ENCODE data around the gene DLGAP1. TPM values are rescaled to one million over a fixed set of nuclear protein-coding genes. Genes with fewer than 3 reads are reported as not detected.

Gene DLGAP1
- total and polyA plus RNA-seq, 2 of the 8 experiments (the other 6 are each of a cell fraction or from before 2014, with no cell fraction given), result 11.8 to 16.9 TPM

GRCh38 chr18:3796434-3796833 is 658.7 kb downstream of the DLGAP1 start:
- H3K79me2 ChIP-seq (ENCODE audit: control insufficient read depth in 1 of 2, insufficient read depth in 2 of 2, low read length in 2 of 2), result no peaks in the 10 kb centered on the region
- WGBS, 2 experiments (ENCODE audit: extremely low coverage in 1 of 2, insufficient coverage in 1 of 2, insufficient read length in 1 of 2, insufficient replicate concordance in 2 of 2, low coverage in 1 of 2, low lambda C conversion rate in 2 of 2, missing lambda C conversion rate in 1 of 2), result 93% methylated on average over 6 of the region's 6 CpGs; no CpG with 5 or more reads in 1 of the 2 experiments
- no peak overlapping the region for H2BK15ac ChIP-seq (ENCODE audit: low read length)
- no peaks in the 10 kb centered on the region for H3K23me2 ChIP-seq (ENCODE audit: low read depth, low read length)
- no peak for DNase-seq (ENCODE audit: low read depth in 1 of 2, low spot score in 2 of 2)
- H4K5ac ChIP-seq (ENCODE audit: insufficient read length, low read depth, low read length), result no peak overlapping the region
- H2BK5ac ChIP-seq (ENCODE audit: low read depth, low read length), result no peak overlapping the region
- H3K18ac ChIP-seq (ENCODE audit: extremely low read depth, low read length), result no peak overlapping the region
- H3K56ac ChIP-seq (replicated peaks; ENCODE audit: insufficient read length, low read depth, low read length), result no peak overlapping the region
- H3K4me2 ChIP-seq (ENCODE audit: insufficient read depth in 1 of 2, low read depth in 2 of 2, low read length in 2 of 2), result no peak overlapping the region
- no peak overlapping the region for H2AFZ ChIP-seq (ENCODE audit: low read length)
- FAIRE-seq, result no peak
- H3K27ac ChIP-seq (ENCODE audit: low read depth, low read length), result no peak overlapping the region
- POLR2A ChIA-PET (ENCODE audit: partially characterized antibody), result no interaction called here
- no peak overlapping the region for H4K91ac ChIP-seq (replicated peaks; ENCODE audit: insufficient read length, low read length)
- no peaks in the 10 kb centered on the region for H3K27me3 ChIP-seq (replicated peaks in 1 of 4; ENCODE audit: control insufficient read depth in 3 of 4, extremely low read depth in 1 of 4, insufficient read depth in 3 of 4, low read length in 3 of 4)
- no peak overlapping the region for H2AK5ac ChIP-seq (ENCODE audit: low read depth, low read length)
- H2BK20ac ChIP-seq (ENCODE audit: low read length), result 0 out of 2 replicates have a peak overlapping the region, but pooled peaks have one; percentile 1
- no peaks in the 10 kb centered on the region for H4K20me1 ChIP-seq (replicated peaks in 1 of 2; ENCODE audit: control insufficient read depth in 1 of 2, insufficient read depth in 2 of 2, low read length in 2 of 2)
- no peak overlapping the region for H3K4ac ChIP-seq (replicated peaks; ENCODE audit: insufficient read length, low read depth, low read length)
- H3K36me3 ChIP-seq (ENCODE audit: control insufficient read depth in 2 of 4, insufficient read depth in 4 of 4, low read length in 3 of 4), result no peaks in the 10 kb centered on the region
- H3K9me3 ChIP-seq (ENCODE audit: insufficient read depth in 2 of 2, low read depth in 1 of 2, low read length in 1 of 2), result no peaks in the 10 kb centered on the region
- H3K23ac ChIP-seq (ENCODE audit: insufficient read length), result no peak overlapping the region
- no peak overlapping the region for H3K9ac ChIP-seq (replicated peaks in 1 of 4; ENCODE audit: extremely low read depth in 1 of 4, low read depth in 3 of 4, low read length in 3 of 4)
- no peaks in the 10 kb centered on the region for H3K79me1 ChIP-seq (ENCODE audit: low read depth, low read length)
- peaks cover 0 to 6% (median under 1%) of the 10 kb centered on the region in 4 experiments; a peak in 3 of 7 replicates for H3K4me1 ChIP-seq (replicated peaks in 1 of 4; ENCODE audit: control insufficient read depth in 3 of 4, insufficient read depth in 4 of 4, low read length in 3 of 4)
- no peak overlapping the region for H3K14ac ChIP-seq (ENCODE audit: insufficient read length)
- H3K4me3 ChIP-seq (ENCODE audit: extremely low read depth in 1 of 4, insufficient read depth in 2 of 4, low read depth in 3 of 4, low read length in 4 of 4), result no peak overlapping the region
- H4K8ac ChIP-seq (ENCODE audit: extremely low read depth, insufficient read depth, low read length), result no peak overlapping the region
- H2BK120ac ChIP-seq (replicated peaks; ENCODE audit: low read depth, low read length), result no peak overlapping the region
- CTCF ChIA-PET (ENCODE audit: partially characterized antibody), result interaction anchor here (0.7 to 4.9 kb wide), 3 partner anchors 15 to 25 kb away, joined by 3 to 21 read pairs (median 5); no protein-coding TSS in a partner anchor
- 0 out of 2 replicates have a peak overlapping the region, but pooled peaks have one; percentile 35 for H2BK12ac ChIP-seq (ENCODE audit: low read depth, low read length)
- no peak for TF ChIP-seq EZH2 (IDR thresholded peaks at IDR 0.05; ENCODE audit: low read depth, low read length, severe bottlenecking)
- TF ChIP-seq JUN (IDR thresholded peaks at IDR 0.05; ENCODE audit: low read depth, low read length), result no peak
- TF ChIP-seq POU5F1 (IDR thresholded peaks at IDR 0.05; ENCODE audit: low read depth, low read length), result no peak
- TF ChIP-seq SUZ12 (IDR thresholded peaks at IDR 0.05; ENCODE audit: low read length), result no peak
- TF ChIP-seq SIX5 (IDR thresholded peaks at IDR 0.05; ENCODE audit: low read depth, low read length), result no peak
- TF ChIP-seq CTBP2 (IDR thresholded peaks at IDR 0.05; ENCODE audit: borderline replicate concordance, insufficient read depth, insufficient read length, low read length), result no peak
- TF ChIP-seq RAD21 (IDR thresholded peaks at IDR 0.05 in 1 of 2, conservative IDR thresholded peaks at IDR 0.05 in 1 of 2; ENCODE audit: low read depth in 2 of 2, low read length in 2 of 2), result no peak
- no peak for TF ChIP-seq RXRA (IDR thresholded peaks at IDR 0.05; ENCODE audit: insufficient read depth, low read depth, low read length)
- TF ChIP-seq ATF2 (IDR thresholded peaks at IDR 0.05; ENCODE audit: low read length), result no peak
